Right forelimb (tissue), 1 donor: ENCODE measurements around the gene EPHA2.
A peak's percentile ranks its signal among the peaks of the same experiment; 100 is the strongest.
"Not testable (repeated sequence)": the region's sequence is repeated elsewhere in the genome, so short reads cannot be mapped to it uniquely, and the experiment has no call there.

ENCODE experiments used
- DNase-seq: peaks from one replicate; pipeline ENCODE4 v3.0.0-alpha.2; 2018

Gene EPHA2

GRCh38 chr1:16155537-16156410, at the start of gene EPHA2:
TSS of gene EPHA2 (minus strand) at chr1:16156069. CDS start at chr1:16155932, 137 bp downstream.
- DNase-seq = peak; percentile 90

GRCh38 chr1:16205334-16205671, 49.4 kb upstream of the EPHA2 start:
- DNase-seq = no peak

GRCh38 chr1:16204634-16205333, 48.9 kb upstream of the EPHA2 start:
- DNase-seq = no peak

GRCh38 chr1:16204216-16204615, 48.3 kb upstream of the EPHA2 start:
- DNase-seq = no peak

DNA sequence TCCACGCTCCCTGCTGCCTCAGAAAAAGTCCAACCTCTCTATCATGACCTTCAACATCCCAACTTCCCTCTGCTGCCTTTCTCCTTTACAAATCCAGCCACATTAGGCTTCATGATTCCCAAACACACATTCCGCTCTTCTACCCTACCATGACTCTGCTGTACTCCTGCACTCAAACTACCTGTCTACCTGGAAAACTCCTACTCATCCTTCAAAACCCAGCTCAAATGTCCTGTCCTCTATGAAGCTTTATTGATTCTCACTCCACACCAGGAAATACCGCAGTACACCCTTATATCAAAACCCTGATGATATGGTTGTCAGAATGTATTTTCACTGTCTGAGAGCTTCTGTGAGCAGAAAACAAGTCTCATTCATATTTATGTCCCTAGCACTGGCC, 47.7 kb upstream of the EPHA2 start:
- no peak for DNase-seq

GRCh38 chr1:16202281-16203210, 46.7 kb upstream of the EPHA2 start:
- DNase-seq = no peak

DNA sequence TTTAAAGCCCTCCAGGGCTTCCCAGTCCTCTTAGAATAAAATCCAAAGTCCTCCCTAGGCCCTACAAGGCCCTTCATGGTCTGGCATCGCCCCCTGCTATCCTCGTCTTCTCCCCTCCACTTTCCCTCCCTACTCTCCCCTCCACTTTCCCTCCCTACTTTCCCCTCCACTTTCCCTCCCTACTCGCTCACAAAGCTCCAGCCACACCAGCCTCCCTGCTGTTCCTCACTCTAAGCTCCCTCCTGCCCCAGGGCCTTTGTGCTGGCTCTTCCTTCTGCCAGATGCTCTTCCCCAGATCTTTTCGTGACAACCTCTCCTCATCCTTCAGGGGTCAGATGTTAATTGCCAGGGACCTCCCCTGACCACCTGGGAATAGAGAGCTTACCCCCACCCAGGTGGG, 43.8 kb upstream of the EPHA2 start:
- no peak for DNase-seq

GRCh38 chr1:16199157-16199501, 43.3 kb upstream of the EPHA2 start:
- no peak for DNase-seq

GRCh38 chr1:16198444-16199156, 42.7 kb upstream of the EPHA2 start:
- no peak for DNase-seq

- DNase-seq = no peak
These were observed 41.0 kb upstream of the EPHA2 start for GRCh38 chr1:16196874-16197273.

- not testable (repeated sequence) for DNase-seq
These were observed 40.3 kb upstream of the EPHA2 start for GRCh38 chr1:16196139-16196538.

- no peak for DNase-seq
These were observed 39.6 kb upstream of the EPHA2 start for GRCh38 chr1:16195518-16195905.

DNA sequence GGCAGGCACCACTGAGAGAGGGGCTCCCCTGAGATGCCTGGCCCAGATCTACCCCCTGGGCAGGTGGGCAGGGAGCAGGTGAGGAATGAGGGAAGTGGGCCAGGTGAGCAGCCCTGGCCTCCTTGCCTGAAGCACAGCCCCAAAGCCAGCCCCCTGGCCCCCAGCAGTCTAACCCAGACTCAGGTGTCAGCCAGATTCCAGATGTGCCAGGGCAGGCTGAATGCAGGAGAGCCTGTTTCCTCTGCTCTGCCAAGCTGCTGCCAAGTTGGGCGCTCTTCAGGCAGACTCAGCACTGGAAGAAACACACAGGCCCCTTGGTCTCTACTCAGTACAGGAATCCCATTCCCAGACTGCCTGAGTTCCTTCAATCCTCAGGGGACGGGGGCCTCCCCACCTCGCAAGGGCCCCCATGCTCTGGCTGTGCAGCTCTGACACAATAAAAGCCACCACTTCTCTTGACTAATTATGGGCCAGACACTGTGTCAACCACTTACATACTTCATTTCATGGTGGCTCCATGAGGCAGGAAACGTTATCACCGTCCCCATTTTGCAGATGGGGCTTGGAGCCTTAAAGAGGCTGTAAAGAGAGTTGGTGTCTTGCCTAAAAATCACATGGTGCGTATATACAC, 36.2 kb upstream of the EPHA2 start:
- no peak for DNase-seq

DNA sequence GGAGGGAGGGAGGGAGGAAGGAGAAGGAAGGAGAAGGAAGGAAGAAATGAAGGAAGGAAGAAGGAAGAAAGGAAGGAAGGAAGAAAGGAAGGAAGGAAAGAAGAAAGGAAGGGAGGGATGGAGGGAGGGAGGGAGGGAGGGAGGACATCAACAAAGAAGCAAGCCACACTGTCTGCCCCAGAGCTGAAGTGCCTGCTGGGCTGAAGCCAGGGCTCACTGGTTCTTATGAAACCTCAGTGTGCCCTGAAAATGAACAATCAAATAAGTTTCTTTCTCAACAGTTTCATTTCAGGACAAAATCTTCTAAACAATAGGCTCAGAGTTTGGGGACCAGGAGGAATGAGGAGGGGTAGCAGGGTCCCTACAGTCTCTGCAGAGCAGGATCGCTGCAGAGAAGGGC, 35.4 kb upstream of the EPHA2 start:
- DNase-seq = no peak

GRCh38 chr1:16189921-16190621, 34.2 kb upstream of the EPHA2 start:
- DNase-seq = no peak

GRCh38 chr1:16189003-16189402, 33.1 kb upstream of the EPHA2 start:
- DNase-seq = no peak

- peak; percentile 90 for DNase-seq
These were observed 32.0 kb upstream of the EPHA2 start for GRCh38 chr1:16187748-16188401.

DNA sequence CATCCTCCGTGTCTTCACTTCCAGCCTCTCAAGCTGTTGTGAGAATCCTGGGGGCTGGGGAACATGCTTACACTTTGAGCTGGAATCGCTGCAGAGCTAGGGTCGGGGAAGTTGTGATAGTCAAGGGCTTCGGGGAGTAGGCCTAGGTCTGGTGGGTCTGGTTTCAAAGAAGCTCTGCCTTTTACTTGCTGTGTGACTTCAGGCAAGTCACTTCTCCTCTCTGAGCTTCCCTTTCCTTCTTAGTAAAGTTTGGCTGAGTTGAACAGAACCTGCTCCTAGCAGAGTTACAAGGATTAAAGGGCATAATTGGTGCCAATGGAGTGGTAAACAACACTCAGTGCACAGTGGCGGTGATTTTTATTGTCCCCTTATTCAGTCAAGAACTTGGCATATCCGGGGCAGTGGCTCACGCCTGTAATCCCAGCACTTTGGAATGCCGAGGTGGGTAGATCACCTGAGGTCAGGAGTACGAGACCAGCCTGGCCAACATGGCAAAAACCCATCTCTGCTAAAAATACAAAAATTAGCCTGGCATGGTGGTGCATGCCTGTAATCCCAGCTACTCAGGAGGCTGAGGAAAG, 30.9 kb upstream of the EPHA2 start:
- DNase-seq = no peak

DNA sequence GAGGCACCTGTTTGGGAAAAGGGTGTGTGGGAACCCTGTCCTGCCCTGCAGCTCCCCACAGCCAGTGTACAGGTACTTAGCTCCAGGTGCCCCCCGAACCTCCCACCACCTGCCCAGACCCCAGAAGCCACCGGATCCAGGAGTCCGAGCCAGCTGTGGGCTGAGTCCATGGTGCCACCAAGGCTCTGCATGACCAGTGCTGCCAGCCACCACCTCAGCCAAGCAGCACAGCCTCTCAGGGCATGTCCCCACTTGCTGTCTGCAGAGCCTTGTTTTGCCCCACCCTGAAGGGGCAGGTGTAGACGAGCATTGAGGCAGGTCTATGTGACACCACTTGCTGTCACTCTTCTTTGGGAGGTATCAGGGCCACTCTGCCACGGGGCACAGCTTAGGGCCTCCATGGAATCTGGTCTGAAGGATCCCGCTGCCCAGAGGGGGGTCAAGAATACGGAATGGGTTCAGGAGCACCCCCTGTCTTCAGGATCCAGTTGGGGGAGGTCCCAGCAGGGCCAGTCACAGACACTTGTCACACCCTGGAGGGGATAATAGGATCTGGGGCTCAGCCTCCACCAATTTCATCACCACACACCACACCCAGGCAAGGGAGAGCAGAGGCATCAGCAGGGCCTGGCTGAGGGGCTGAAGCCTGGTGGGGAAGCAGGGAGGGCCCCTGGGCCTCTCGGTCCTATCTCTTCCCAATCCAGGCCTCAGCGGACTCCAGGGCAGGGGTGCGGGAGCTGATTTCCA, 28.9 kb upstream of the EPHA2 start:
- no peak for DNase-seq
